ENCODE measurements around the gene ARHGAP6.

DNA sequence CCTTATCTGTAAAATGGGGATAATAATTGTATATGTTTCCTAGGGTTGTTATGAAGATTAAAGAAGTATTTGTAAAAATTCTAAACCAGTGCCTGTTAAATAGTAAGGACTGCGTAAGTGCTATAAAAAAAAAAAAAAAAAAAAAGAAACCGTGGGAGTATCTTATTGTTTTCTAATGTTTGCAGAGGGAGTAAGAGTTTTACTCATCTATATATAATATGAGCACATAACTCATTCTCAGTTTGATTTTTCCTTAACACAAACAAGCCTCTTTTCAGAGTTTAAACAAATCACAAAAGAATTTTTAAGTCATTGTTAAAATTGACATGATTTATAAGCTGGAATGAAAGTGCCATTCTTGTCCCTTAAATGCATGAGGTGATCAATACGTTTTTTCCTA, 267.6 kb downstream of the ARHGAP6 start:
- TF ChIP-seq POLR2AphosphoS5 (IDR thresholded peaks at IDR 0.05; ENCODE audit: insufficient read depth, low read depth, low read length) (no peak), MYC (IDR thresholded peaks at IDR 0.05; ENCODE audit: low read depth, low read length) (no peak)
- TF ChIP-seq, protein P1, sequence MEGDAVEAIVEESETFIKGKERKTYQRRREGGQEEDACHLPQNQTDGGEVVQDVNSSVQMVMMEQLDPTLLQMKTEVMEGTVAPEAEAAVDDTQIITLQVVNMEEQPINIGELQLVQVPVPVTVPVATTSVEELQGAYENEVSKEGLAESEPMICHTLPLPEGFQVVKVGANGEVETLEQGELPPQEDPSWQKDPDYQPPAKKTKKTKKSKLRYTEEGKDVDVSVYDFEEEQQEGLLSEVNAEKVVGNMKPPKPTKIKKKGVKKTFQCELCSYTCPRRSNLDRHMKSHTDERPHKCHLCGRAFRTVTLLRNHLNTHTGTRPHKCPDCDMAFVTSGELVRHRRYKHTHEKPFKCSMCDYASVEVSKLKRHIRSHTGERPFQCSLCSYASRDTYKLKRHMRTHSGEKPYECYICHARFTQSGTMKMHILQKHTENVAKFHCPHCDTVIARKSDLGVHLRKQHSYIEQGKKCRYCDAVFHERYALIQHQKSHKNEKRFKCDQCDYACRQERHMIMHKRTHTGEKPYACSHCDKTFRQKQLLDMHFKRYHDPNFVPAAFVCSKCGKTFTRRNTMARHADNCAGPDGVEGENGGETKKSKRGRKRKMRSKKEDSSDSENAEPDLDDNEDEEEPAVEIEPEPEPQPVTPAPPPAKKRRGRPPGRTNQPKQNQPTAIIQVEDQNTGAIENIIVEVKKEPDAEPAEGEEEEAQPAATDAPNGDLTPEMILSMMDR (IDR thresholded peaks at IDR 0.05; ENCODE audit: extremely low read depth in 1 of 2, insufficient read depth in 1 of 2, low read depth in 1 of 2, low read length in 2 of 2) = no peak
